Activated naive CD8-positive, alpha-beta T cell treated with anti-CD3 and anti-CD28 coated beads for 36 hours (primary cell): ENCODE data around the gene ZSCAN1. TPM values are rescaled to one million over a fixed set of nuclear protein-coding genes. Genes with fewer than 3 reads are reported as not detected.

Experiments
- DNase-seq: peaks from one replicate; pipeline ENCODE4 v3.0.0; 2021
- H3K27ac Mint-ChIP-seq: one replicate; pipeline ENCODE4 v1.8.0; 2022; ENCODE audit warnings: mild to moderate bottlenecking, moderate library complexity, mixed read lengths
- H3K27me3 Mint-ChIP-seq: one replicate; pipeline ENCODE4 v1.8.0; 2022; ENCODE audit warnings: mild to moderate bottlenecking, mixed read lengths
- H3K36me3 Mint-ChIP-seq: one replicate; pipeline ENCODE4 v1.8.0; 2021; ENCODE audit warnings: mild to moderate bottlenecking, mixed read lengths
- H3K4me1 Mint-ChIP-seq: one replicate; pipeline ENCODE4 v1.8.0; 2021; ENCODE audit warnings: mixed read lengths
- H3K4me3 Mint-ChIP-seq: one replicate; pipeline ENCODE4 v1.8.0; 2022; ENCODE audit warnings: mild to moderate bottlenecking, moderate library complexity, mixed read lengths
- H3K9me3 Mint-ChIP-seq: one replicate; pipeline ENCODE4 v1.8.0; 2022; ENCODE audit warnings: mixed read lengths
- total RNA-seq, 2 experiments: library from RNA; stranded (reverse); gene quantifications; one replicate each; pipeline ENCODE4 v1.2.3, GENCODE V29; 2021

Gene ZSCAN1
- total RNA-seq, 2 experiments from 2014 or later = not detected

GRCh38 chr19:58022283-58022660, 11.6 kb upstream of the ZSCAN1 start:
- no peak for DNase-seq
- H3K9me3 Mint-ChIP-seq = peaks cover 2% of the 10 kb centered on the region
- no peak overlapping the region for H3K4me3 Mint-ChIP-seq
- H3K36me3 Mint-ChIP-seq = peaks cover 4% of the 10 kb centered on the region
- peak overlapping the region; percentile 77 for H3K27ac Mint-ChIP-seq
- H3K27me3 Mint-ChIP-seq = no peaks in the 10 kb centered on the region
- H3K4me1 Mint-ChIP-seq = peaks cover 2% of the 10 kb centered on the region

GRCh38 chr19:58024661-58025060, 9.2 kb upstream of the ZSCAN1 start:
- Mint-ChIP-seq H3K36me3 (peaks cover 5% of the 10 kb centered on the region), H3K4me3 (no peak overlapping the region), H3K27ac (no peak overlapping the region), H3K4me1 (peaks cover 2% of the 10 kb centered on the region), H3K9me3 (peaks cover 5% of the 10 kb centered on the region), H3K27me3 (peaks cover 10% of the 10 kb centered on the region)
- no peak for DNase-seq

- DNase-seq = no peak
- H3K36me3 Mint-ChIP-seq = peaks cover 13% of the 10 kb centered on the region
- no peak overlapping the region for H3K4me3 Mint-ChIP-seq
- peaks cover 62% of the 10 kb centered on the region for H3K27me3 Mint-ChIP-seq
- no peaks in the 10 kb centered on the region for H3K4me1 Mint-ChIP-seq
- H3K27ac Mint-ChIP-seq = no peak overlapping the region
- H3K9me3 Mint-ChIP-seq = peaks cover 22% of the 10 kb centered on the region
Observed at GRCh38 chr19:58034477-58034793, 610 bp downstream of the ZSCAN1 start.

- Mint-ChIP-seq H3K9me3 (peaks cover 24% of the 10 kb centered on the region), H3K27me3 (peaks cover 63% of the 10 kb centered on the region), H3K36me3 (peaks cover 15% of the 10 kb centered on the region), H3K27ac (no peak overlapping the region), H3K4me3 (no peak overlapping the region), H3K4me1 (no peaks in the 10 kb centered on the region)
- no peak for DNase-seq
Observed at GRCh38 chr19:58035863-58036262, 2.0 kb downstream of the ZSCAN1 start.

- no peak overlapping the region for H3K27ac Mint-ChIP-seq
- DNase-seq = no peak
- peaks cover 20% of the 10 kb centered on the region for H3K36me3 Mint-ChIP-seq
- H3K27me3 Mint-ChIP-seq = peaks cover 56% of the 10 kb centered on the region
- peaks cover 32% of the 10 kb centered on the region for H3K9me3 Mint-ChIP-seq
- H3K4me1 Mint-ChIP-seq = no peaks in the 10 kb centered on the region
- H3K4me3 Mint-ChIP-seq = no peak overlapping the region
Observed at GRCh38 chr19:58037927-58038687, 4.3 kb downstream of the ZSCAN1 start.

GRCh38 chr19:58038688-58039204, 4.9 kb downstream of the ZSCAN1 start:
- no peak overlapping the region for H3K27ac Mint-ChIP-seq
- H3K9me3 Mint-ChIP-seq = peaks cover 32% of the 10 kb centered on the region
- peaks cover 22% of the 10 kb centered on the region for H3K36me3 Mint-ChIP-seq
- no peaks in the 10 kb centered on the region for H3K4me1 Mint-ChIP-seq
- H3K27me3 Mint-ChIP-seq = peaks cover 52% of the 10 kb centered on the region
- no peak for DNase-seq
- no peak overlapping the region for H3K4me3 Mint-ChIP-seq

- peaks cover 16% of the 10 kb centered on the region for H3K36me3 Mint-ChIP-seq
- H3K4me1 Mint-ChIP-seq = no peaks in the 10 kb centered on the region
- no peak overlapping the region for H3K27ac Mint-ChIP-seq
- H3K27me3 Mint-ChIP-seq = peaks cover 36% of the 10 kb centered on the region
- DNase-seq = no peak
- H3K4me3 Mint-ChIP-seq = no peak overlapping the region
- peaks cover 25% of the 10 kb centered on the region for H3K9me3 Mint-ChIP-seq
Observed at GRCh38 chr19:58040751-58041525, 7.1 kb downstream of the ZSCAN1 start.

- Mint-ChIP-seq H3K4me3 (no peak overlapping the region), H3K27ac (no peak overlapping the region), H3K27me3 (peaks cover 21% of the 10 kb centered on the region), H3K4me1 (no peaks in the 10 kb centered on the region), H3K36me3 (peaks cover 12% of the 10 kb centered on the region), H3K9me3 (peaks cover 27% of the 10 kb centered on the region)
- DNase-seq = peak; percentile 15
Observed at GRCh38 chr19:58042495-58043340, 8.9 kb downstream of the ZSCAN1 start.

- peaks cover 38% of the 10 kb centered on the region for H3K9me3 Mint-ChIP-seq
- H3K4me3 Mint-ChIP-seq = no peak overlapping the region
- DNase-seq = no peak
- H3K27me3 Mint-ChIP-seq = peaks cover 14% of the 10 kb centered on the region
- no peaks in the 10 kb centered on the region for H3K4me1 Mint-ChIP-seq
- peaks cover 13% of the 10 kb centered on the region for H3K36me3 Mint-ChIP-seq
- H3K27ac Mint-ChIP-seq = no peak overlapping the region
Observed at GRCh38 chr19:58044391-58044790, 10.6 kb downstream of the ZSCAN1 start.

- Mint-ChIP-seq H3K9me3 (peaks cover 42% of the 10 kb centered on the region), H3K4me3 (no peak overlapping the region), H3K27me3 (peaks cover 14% of the 10 kb centered on the region), H3K4me1 (no peaks in the 10 kb centered on the region), H3K36me3 (peaks cover 13% of the 10 kb centered on the region), H3K27ac (no peak overlapping the region)
- DNase-seq = no peak
Observed at GRCh38 chr19:58044886-58045285, 11.1 kb downstream of the ZSCAN1 start.

GRCh38 chr19:58045411-58046050, 11.7 kb downstream of the ZSCAN1 start:
- Mint-ChIP-seq H3K27me3 (peaks cover 13% of the 10 kb centered on the region), H3K36me3 (peaks cover 12% of the 10 kb centered on the region), H3K9me3 (peaks cover 43% of the 10 kb centered on the region), H3K4me1 (no peaks in the 10 kb centered on the region), H3K4me3 (no peak overlapping the region), H3K27ac (no peak overlapping the region)
- DNase-seq = no peak

- Mint-ChIP-seq H3K4me1 (no peaks in the 10 kb centered on the region), H3K4me3 (no peak overlapping the region), H3K9me3 (peaks cover 42% of the 10 kb centered on the region), H3K27ac (no peak overlapping the region), H3K27me3 (peaks cover 4% of the 10 kb centered on the region), H3K36me3 (peaks cover 9% of the 10 kb centered on the region)
- no peak for DNase-seq
Observed at GRCh38 chr19:58046856-58047255, 13.0 kb downstream of the ZSCAN1 start.

- no peaks in the 10 kb centered on the region for H3K4me1 Mint-ChIP-seq
- DNase-seq = no peak
- H3K36me3 Mint-ChIP-seq = peaks cover 7% of the 10 kb centered on the region
- H3K9me3 Mint-ChIP-seq = peaks cover 44% of the 10 kb centered on the region
- H3K4me3 Mint-ChIP-seq = no peak overlapping the region
- no peak overlapping the region for H3K27ac Mint-ChIP-seq
- H3K27me3 Mint-ChIP-seq = peaks cover 3% of the 10 kb centered on the region
Observed at GRCh38 chr19:58047672-58048071, 13.8 kb downstream of the ZSCAN1 start.

GRCh38 chr19:58052256-58052655, 18.4 kb downstream of the ZSCAN1 start:
- H3K27me3 Mint-ChIP-seq = peaks cover 19% of the 10 kb centered on the region
- H3K36me3 Mint-ChIP-seq = peaks cover 22% of the 10 kb centered on the region
- no peak for DNase-seq
- peaks cover 49% of the 10 kb centered on the region for H3K9me3 Mint-ChIP-seq
- H3K27ac Mint-ChIP-seq = no peak overlapping the region
- no peaks in the 10 kb centered on the region for H3K4me1 Mint-ChIP-seq
- no peak overlapping the region for H3K4me3 Mint-ChIP-seq
